Endodermal cell (in vitro differentiated cells): ENCODE results near the gene HTRA2. TPM values are rescaled to one million over a fixed set of nuclear protein-coding genes. Genes with fewer than 3 reads are reported as not detected.

Experiments used
- DNase-seq: peaks from one replicate; pipeline ENCODE4 v3.0.0-alpha.2; 2017
- H3K27ac ChIP-seq: 2 replicates; pipeline ENCODE4 v1.5.1; 2013; ENCODE audit warnings: mild to moderate bottlenecking, low read depth, low read length, moderate library complexity
- H3K27me3 ChIP-seq: 2 replicates; pipeline ENCODE4 v1.6.1; 2013; ENCODE audit warnings: mild to moderate bottlenecking, low read length, moderate library complexity; ENCODE audit not compliant: insufficient read depth, control insufficient read depth, poor library complexity, severe bottlenecking
- H3K36me3 ChIP-seq: 2 replicates; pipeline ENCODE4 v1.7.0; 2013; ENCODE audit warnings: mild to moderate bottlenecking, low read length, moderate library complexity; ENCODE audit not compliant: control insufficient read depth, insufficient read depth
- H3K4me1 ChIP-seq: one replicate; pipeline ENCODE4 v1.7.0; 2013; ENCODE audit warnings: low read length; ENCODE audit not compliant: control insufficient read depth, insufficient read depth
- H3K4me3 ChIP-seq: 2 replicates; pipeline ENCODE4 v1.5.1; 2013; ENCODE audit warnings: mild to moderate bottlenecking, low read length, moderate library complexity
- H3K9ac ChIP-seq: 2 replicates; pipeline ENCODE4 v1.6.1; 2013; ENCODE audit warnings: mild to moderate bottlenecking, low read length, moderate library complexity; ENCODE audit not compliant: poor library complexity, severe bottlenecking; ENCODE audit errors: extremely low read depth
- H3K9me3 ChIP-seq: 2 replicates; pipeline ENCODE4 v1.6.1; 2013; ENCODE audit warnings: mild to moderate bottlenecking, low read length, moderate library complexity; ENCODE audit not compliant: control insufficient read depth
- H3K27ac Mint-ChIP-seq: 2 replicates; pipeline ENCODE4 v1.8.0; 2020; ENCODE audit warnings: mixed read lengths
- H3K27me3 Mint-ChIP-seq: 2 replicates; pipeline ENCODE4 v1.8.0; 2021; ENCODE audit warnings: mild to moderate bottlenecking, mixed read lengths; ENCODE audit not compliant: insufficient read depth
- H3K36me3 Mint-ChIP-seq: 2 replicates; pipeline ENCODE4 v1.8.0; 2020; ENCODE audit warnings: low read depth, mixed read lengths
- H3K4me1 Mint-ChIP-seq: 2 replicates; pipeline ENCODE4 v1.8.0; 2020; ENCODE audit warnings: mixed read lengths
- H3K4me3 Mint-ChIP-seq: 2 replicates; pipeline ENCODE4 v1.8.0; 2020; ENCODE audit warnings: mild to moderate bottlenecking, moderate library complexity, mixed read lengths
- H3K9me3 Mint-ChIP-seq: 2 replicates; pipeline ENCODE4 v1.8.0; 2020; ENCODE audit warnings: mild to moderate bottlenecking, mixed read lengths
- CTCF ChIP-seq: fragments of 200-600 bp; sonication (generic); conservative IDR thresholded peaks from 2 replicates; pipeline ENCODE4 v1.5.0; 2021; ENCODE audit warnings: antibody characterized with exemption, mild to moderate bottlenecking
- WGBS, 2 experiments: methylation state at CpG; one replicate each; pipeline versions ENCODE4 v1.1.5 to v1.1.7; 2013; ENCODE audit warnings: missing lambda C conversion rate in 2 of 2, mixed read lengths in 1 of 2; ENCODE audit not compliant: insufficient coverage in 1 of 2, insufficient read length in 1 of 2; 5-methylcytosine and 5-hydroxymethylcytosine counted together
- total RNA-seq, 2 donors: library from RNA; stranded (reverse); fragmentation: NEBNext Ultra II Directional in 1 of 2; extraction: Animal tissue kit (Norgen Biotek cat#: 25700) in 1 of 2; gene quantifications; 2 replicates in 1 of 2; 3 replicates in 1 of 2; pipeline ENCODE4 v1.2.1, GENCODE V29; 2021

HTRA2 gene
- total RNA-seq, 2 donors from 2014 or later: 32.8 to 38.9 TPM

- Mint-ChIP-seq H3K9me3 (no peaks in the 10 kb centered on the region), H3K27me3 (peaks cover 74% of the 10 kb centered on the region), H3K36me3 (peaks cover 22% of the 10 kb centered on the region), H3K27ac (peak overlapping the region; percentile 64), H3K4me3 (peak overlapping the region; percentile 68), H3K4me1 (peaks cover 40% of the 10 kb centered on the region)
- Histone ChIP-seq H3K4me1 (peaks cover 4% of the 10 kb centered on the region), H3K9me3 (no peaks in the 10 kb centered on the region), H3K27me3 (peaks cover 71% of the 10 kb centered on the region), H3K27ac (no peak overlapping the region), H3K4me3 (peak overlapping the region; percentile 76), H3K36me3 (peaks cover 11% of the 10 kb centered on the region), H3K9ac (no peak overlapping the region)
- 77 to 85% methylated on average over 31 to 45 of the region's 45 CpGs for WGBS, 2 experiments
- no peak for TF ChIP-seq CTCF
- peak; percentile 58 for DNase-seq
Measured at GRCh38 chr2:74503506-74504475, 25.9 kb upstream of the HTRA2 start.

GRCh38 chr2:74504591-74504990, 25.1 kb upstream of the HTRA2 start:
- peaks cover 67% of the 10 kb centered on the region for H3K27me3 Mint-ChIP-seq
- H3K9me3 ChIP-seq: no peaks in the 10 kb centered on the region

More at GRCh38 chr2:74504591-74504990, 25.1 kb upstream of the HTRA2 start:
- Histone ChIP-seq H3K4me3 (no peak overlapping the region), H3K27me3 (peaks cover 64% of the 10 kb centered on the region), H3K36me3 (peaks cover 11% of the 10 kb centered on the region), H3K27ac (no peak overlapping the region), H3K4me1 (peaks cover 4% of the 10 kb centered on the region), H3K9ac (no peak overlapping the region)
- Mint-ChIP-seq H3K27ac (no peak overlapping the region), H3K9me3 (no peaks in the 10 kb centered on the region), H3K4me1 (peaks cover 41% of the 10 kb centered on the region), H3K4me3 (peak overlapping the region; percentile 68), H3K36me3 (peaks cover 22% of the 10 kb centered on the region)
- TF ChIP-seq CTCF: no peak
- 93% methylated on average over 3 of the region's 3 CpGs for WGBS, 2 experiments
- DNase-seq: no peak
